GM21367 (cell line): ENCODE data around the gene MCUB.

ENCODE experiments used
- ATAC-seq: cut with Tn5 transposase; IDR thresholded peaks from one replicate; pipeline ENCODE4 v1.9.1; 2021; ENCODE audit not compliant: unreplicated experiment

MCUB gene

GRCh38 chr4:109627361-109627760 lies 67.3 kb downstream of the MCUB start:
- ATAC-seq: no peak

GRCh38 chr4:109629775-109630174 lies 69.7 kb downstream of the MCUB start:
- no peak for ATAC-seq

GRCh38 chr4:109631532-109632108 lies 71.6 kb downstream of the MCUB start:
- no peak for ATAC-seq

- no peak for ATAC-seq
These were observed 80.6 kb downstream of the MCUB start for GRCh38 chr4:109640644-109641043.

- no peak for ATAC-seq
These were observed 86.0 kb downstream of the MCUB start for GRCh38 chr4:109645874-109646710.

- ATAC-seq: peak; percentile 75
These were observed 88.4 kb downstream of the MCUB start for GRCh38 chr4:109648266-109648996.

GRCh38 chr4:109648997-109649575 lies 89.0 kb downstream of the MCUB start:
- no peak for ATAC-seq

GRCh38 chr4:109649872-109650271 lies 89.8 kb downstream of the MCUB start:
- ATAC-seq: peak; percentile 73

GRCh38 chr4:109655396-109655795 lies 95.3 kb downstream of the MCUB start:
- no peak for ATAC-seq

GRCh38 chr4:109657854-109658418 lies 97.9 kb downstream of the MCUB start:
- ATAC-seq: no peak

GRCh38 chr4:109658871-109659410 lies 98.9 kb downstream of the MCUB start:
- ATAC-seq: no peak

GRCh38 chr4:109662116-109662515 lies 102.1 kb downstream of the MCUB start:
- no peak for ATAC-seq

GRCh38 chr4:109662771-109663170 lies 102.7 kb downstream of the MCUB start:
- no peak for ATAC-seq

GRCh38 chr4:109665783-109666485 lies 105.9 kb downstream of the MCUB start:
- no peak for ATAC-seq

- no peak for ATAC-seq
These were observed 111.3 kb downstream of the MCUB start for GRCh38 chr4:109671350-109671749.

- no peak for ATAC-seq
These were observed 112.3 kb downstream of the MCUB start for GRCh38 chr4:109672169-109672930.

GRCh38 chr4:109673303-109673702 lies 113.3 kb downstream of the MCUB start:
- no peak for ATAC-seq

- peak; percentile 67 for ATAC-seq
These were observed 115.1 kb downstream of the MCUB start for GRCh38 chr4:109675181-109675580.

- ATAC-seq: no peak
These were observed 115.8 kb downstream of the MCUB start for GRCh38 chr4:109675843-109676242.

GRCh38 chr4:109676886-109677285 lies 116.8 kb downstream of the MCUB start:
- no peak for ATAC-seq
